CD1c-positive myeloid dendritic cell (primary cell): ENCODE results near the gene BPIFA2.

Source experiments
- DNase-seq: peaks from one replicate; pipeline ENCODE4 v3.0.0-alpha.2; 2016; ENCODE audit errors: extremely low spot score

BPIFA2 gene

GRCh38 chr20:33192912-33193501 is 25.0 kb downstream of the BPIFA2 start:
- no peak for DNase-seq

GRCh38 chr20:33199026-33199425 is 31.1 kb downstream of the BPIFA2 start:
- DNase-seq: no peak

- DNase-seq: no peak
These were observed 34.5 kb downstream of the BPIFA2 start for GRCh38 chr20:33202451-33202850.

GRCh38 chr20:33203444-33203843 is 35.5 kb downstream of the BPIFA2 start:
- DNase-seq: no peak

- peak; percentile 51 for DNase-seq
These were observed 41.8 kb downstream of the BPIFA2 start for GRCh38 chr20:33209789-33210188.

GRCh38 chr20:33210371-33210770 is 42.4 kb downstream of the BPIFA2 start:
- no peak for DNase-seq

GRCh38 chr20:33211817-33212424 is 44.0 kb downstream of the BPIFA2 start:
- peak; percentile 4 for DNase-seq

- DNase-seq: no peak
These were observed 49.1 kb downstream of the BPIFA2 start, which contains the start of gene BPIFA3 for GRCh38 chr20:33217052-33217451. Gene BPIFA3 (plus strand): TSS chr20:33217352. CDS start chr20:33217537, 185 bp downstream.

GRCh38 chr20:33224399-33224798 is 56.4 kb downstream of the BPIFA2 start:
- DNase-seq: no peak

GRCh38 chr20:33229843-33230242 is 61.9 kb downstream of the BPIFA2 start:
- no peak for DNase-seq
